ENCODE data around the gene UPB1.

The UPB1 gene

DNA sequence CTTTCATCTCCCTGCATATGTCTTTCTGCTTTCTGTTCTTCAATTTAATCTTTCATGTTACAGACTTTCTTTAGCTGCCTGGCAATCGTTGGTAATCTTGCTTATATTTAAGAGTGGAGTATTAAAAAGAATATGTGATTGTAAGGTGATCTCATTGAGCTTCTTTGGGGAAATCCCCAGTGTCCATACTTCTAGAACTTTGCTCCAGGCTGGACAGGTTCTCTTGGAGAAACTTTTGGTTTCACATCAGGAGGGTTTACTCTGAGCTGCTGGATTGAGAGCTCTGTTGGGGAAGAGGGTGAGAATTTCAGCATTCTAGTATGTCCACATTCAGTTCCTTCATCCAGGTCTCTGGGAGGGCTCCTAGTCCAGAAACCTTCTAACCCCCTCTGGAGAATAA, 81.6 kb downstream of the UPB1 start:
- Histone ChIP-seq H3K4me1 (ENCODE audit: control insufficient read depth in 2 of 2, insufficient read depth in 1 of 2, low read depth in 1 of 2, low read length in 2 of 2) (no peaks in the 10 kb centered on the region), H3K23ac (ENCODE audit: low read depth, low read length, poor library complexity) (no peak overlapping the region), H2BK15ac (ENCODE audit: low read length) (no peak overlapping the region), H2BK5ac (ENCODE audit: low read length) (no peak overlapping the region), H2BK12ac (ENCODE audit: low read length) (no peak overlapping the region), H3K79me1 (ENCODE audit: low read depth, low read length) (no peaks in the 10 kb centered on the region), H3K9ac (ENCODE audit: low read depth, low read length, poor library complexity) (no peak overlapping the region), H4K8ac (ENCODE audit: low read depth, low read length) (no peak overlapping the region), H3K4me3 (ENCODE audit: low read length in 2 of 2) (no peak overlapping the region), H2BK120ac (ENCODE audit: low read depth, low read length) (no peak overlapping the region), H3K27me3 (ENCODE audit: control insufficient read depth in 3 of 3, insufficient read depth in 3 of 3, low read depth in 1 of 3, low read length in 3 of 3) (no peaks in the 10 kb centered on the region), H3K9me3 (replicated peaks in 1 of 2; ENCODE audit: control insufficient read depth in 2 of 2, insufficient read depth in 1 of 2, low read depth in 1 of 2, low read length in 2 of 2) (no peaks in the 10 kb centered on the region), H3K18ac (ENCODE audit: low read length) (no peak overlapping the region), H2AK5ac (ENCODE audit: low read depth, low read length) (no peak overlapping the region), H3K14ac (ENCODE audit: low read length) (no peak overlapping the region), H3K27ac (replicated peaks; ENCODE audit: low read length) (no peak overlapping the region), H4K91ac (ENCODE audit: low read depth, low read length, poor library complexity) (no peak overlapping the region), H3K36me3 (replicated peaks in 1 of 2; ENCODE audit: control insufficient read depth in 2 of 2, insufficient read depth in 2 of 2, low read length in 2 of 2) (peaks cover 14 to 58% of the 10 kb centered on the region in 2 donors), H3K4ac (ENCODE audit: low read length) (no peak overlapping the region), H3K4me2 (ENCODE audit: insufficient read depth, low read length, poor library complexity, severe bottlenecking) (no peak overlapping the region), H2AFZ (ENCODE audit: low read length) (no peak overlapping the region)
- WGBS, 2 donors (ENCODE audit: extremely low coverage in 2 of 2, insufficient read length in 2 of 2, insufficient replicate concordance in 1 of 2), result no CpG with 5 or more reads among the region's 1 CpG
- no peak for DNase-seq (ENCODE audit: low spot score)
